AG20443 (cell line): ENCODE measurements around the gene REPIN1.

ENCODE experiments used
- DNase-seq: peaks from one replicate; pipeline ENCODE4 v3.0.0; 2012; ENCODE audit warnings: low spot score, mixed read lengths

The REPIN1 gene

DNA sequence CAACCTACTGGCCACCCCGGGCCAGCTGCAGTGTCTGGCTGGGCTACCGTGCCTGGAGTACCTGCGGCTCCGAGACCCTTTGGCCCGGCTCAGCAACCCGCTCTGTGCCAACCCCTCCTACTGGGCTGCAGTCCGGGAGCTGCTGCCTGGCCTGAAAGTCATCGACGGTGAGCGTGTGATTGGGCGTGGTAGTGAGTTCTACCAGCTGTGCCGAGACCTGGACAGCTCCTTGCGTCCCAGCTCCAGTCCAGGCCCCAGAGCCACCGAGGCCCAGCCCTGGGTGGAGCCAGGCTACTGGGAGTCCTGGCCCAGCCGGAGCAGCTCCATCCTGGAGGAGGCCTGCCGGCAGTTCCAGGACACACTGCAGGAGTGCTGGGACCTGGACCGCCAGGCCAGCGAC is 31.4 kb upstream of the REPIN1 start:
- DNase-seq = no peak

DNA sequence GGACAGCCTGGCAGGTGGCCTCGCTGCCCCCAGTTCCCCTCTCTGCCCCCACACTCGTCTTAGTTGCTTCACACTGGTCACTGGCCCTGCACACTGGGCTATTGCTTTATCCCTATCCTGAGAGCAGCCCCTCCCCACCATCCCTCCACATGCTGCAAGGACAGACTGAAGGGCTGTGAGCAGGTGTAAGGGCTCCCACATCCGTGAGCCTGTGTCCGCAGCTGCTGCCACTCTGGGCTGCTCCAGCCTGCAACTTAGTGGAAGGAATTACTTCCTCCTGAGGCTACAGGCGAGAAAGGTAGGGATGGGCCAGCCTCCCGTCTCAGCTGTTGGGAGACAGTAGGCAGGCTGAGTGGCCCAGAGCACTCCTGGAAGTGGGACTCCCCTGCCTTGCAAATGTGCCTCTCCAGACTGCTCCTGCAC is 31.0 kb upstream of the REPIN1 start:
- no peak for DNase-seq

DNA sequence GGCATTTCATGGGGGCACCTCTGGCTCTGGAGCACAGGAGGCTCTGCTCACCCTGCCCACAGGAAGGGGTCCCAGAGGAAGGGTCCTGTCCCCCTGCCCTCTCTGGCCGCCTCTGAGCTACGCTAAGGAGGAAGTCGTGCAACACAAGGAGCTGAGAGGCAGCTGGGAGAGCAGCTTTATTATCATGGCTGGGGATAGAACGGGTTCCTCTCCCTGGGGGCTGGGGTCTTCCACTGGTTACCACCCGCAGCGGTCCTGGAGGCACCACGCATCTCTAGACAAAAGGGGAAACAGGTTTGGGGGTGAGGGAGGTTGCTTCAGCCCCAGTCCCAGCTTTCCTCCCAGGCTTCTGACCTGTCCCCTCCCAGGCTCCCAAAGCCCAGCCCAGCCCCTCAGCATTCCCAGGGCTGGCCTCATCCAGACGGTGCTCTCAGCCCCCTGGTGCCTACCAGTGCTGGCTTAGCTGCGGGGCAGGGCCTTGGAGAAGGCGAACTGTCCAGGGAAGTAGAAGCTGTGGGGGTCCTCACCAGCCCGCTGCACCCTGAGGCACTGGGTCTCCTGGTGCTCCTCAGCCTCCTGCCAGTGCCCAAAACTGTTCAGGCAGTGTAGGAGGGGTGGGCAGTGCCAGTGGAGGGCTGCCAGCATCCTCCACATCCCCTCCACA is 30.3 kb upstream of the REPIN1 start:
- DNase-seq = no peak

DNA sequence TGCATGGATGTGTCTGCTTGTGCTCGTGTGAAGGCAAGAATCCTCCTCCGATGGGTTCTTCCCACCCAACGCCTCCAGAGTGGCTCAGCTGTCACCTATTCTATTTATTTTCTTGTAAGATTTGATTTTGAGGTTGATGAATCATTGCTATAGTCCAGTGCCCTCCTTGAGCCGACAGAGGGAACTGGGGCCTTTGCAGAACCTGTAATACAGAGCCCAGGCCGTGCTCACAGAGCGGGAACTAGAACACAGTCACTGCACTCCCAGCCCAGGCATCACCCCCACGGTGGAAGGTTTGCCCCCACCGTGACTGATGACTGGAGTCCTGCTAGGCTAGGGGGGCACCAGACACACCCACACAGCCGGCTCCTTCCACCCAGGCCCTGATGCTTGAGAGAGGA is 29.2 kb upstream of the REPIN1 start:
- DNase-seq = no peak

DNA sequence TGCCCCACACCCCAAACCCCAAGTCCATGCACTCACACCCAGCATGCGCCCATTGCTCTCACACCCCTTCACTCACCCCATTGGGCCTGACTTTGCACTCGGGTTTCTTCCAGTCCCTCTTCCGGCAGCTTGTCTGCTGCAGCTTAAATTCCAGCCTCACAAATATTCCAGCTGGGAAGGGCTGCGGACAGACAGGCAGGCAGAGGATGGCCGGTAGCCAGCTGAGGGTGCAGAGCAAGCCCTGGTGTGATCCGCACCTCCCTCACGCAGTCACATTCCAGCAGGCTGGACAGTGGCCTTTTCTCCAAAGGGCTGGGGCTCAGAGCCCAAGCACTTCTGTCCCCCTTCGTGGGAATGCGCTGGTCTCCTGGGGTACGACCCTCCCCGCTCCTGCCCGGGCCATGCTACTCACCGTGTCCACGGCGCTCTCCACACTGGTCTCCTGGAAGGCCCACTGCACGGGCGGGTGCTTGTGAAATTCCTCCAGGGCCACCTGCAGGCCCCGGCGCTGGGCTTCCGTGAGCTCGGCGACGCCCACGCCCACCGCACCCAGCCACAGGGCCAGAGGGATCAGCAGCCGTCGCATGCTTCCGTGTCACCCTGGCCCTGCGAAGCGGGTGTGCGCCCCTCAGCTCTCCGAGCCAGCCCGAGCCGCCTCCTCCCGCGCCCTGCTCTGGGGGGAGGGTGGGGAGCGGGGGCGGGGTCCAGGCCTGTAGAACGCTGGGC is 28.4 kb upstream of the REPIN1 start:
- DNase-seq = peak; percentile 67

DNA sequence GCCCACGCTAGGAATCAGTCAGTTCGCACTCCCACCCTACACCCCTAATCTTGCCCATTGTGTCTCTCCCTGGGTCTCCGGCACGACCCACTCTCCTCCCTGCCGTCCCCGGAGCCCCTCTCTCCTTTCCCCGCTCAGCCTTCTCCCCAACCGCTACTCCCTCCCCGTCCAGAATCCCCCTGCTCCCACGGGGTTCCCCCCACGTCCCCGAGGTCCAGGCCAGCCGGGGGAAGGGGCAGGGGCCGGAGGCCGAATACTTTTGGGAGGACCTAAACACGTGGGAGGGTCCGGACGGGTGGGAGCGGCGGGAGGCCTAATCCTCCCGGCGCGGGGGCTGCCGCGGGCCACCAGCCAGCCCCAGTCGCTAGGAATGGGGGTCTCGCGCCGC is 27.8 kb upstream of the REPIN1 start:
- no peak for DNase-seq

DNA sequence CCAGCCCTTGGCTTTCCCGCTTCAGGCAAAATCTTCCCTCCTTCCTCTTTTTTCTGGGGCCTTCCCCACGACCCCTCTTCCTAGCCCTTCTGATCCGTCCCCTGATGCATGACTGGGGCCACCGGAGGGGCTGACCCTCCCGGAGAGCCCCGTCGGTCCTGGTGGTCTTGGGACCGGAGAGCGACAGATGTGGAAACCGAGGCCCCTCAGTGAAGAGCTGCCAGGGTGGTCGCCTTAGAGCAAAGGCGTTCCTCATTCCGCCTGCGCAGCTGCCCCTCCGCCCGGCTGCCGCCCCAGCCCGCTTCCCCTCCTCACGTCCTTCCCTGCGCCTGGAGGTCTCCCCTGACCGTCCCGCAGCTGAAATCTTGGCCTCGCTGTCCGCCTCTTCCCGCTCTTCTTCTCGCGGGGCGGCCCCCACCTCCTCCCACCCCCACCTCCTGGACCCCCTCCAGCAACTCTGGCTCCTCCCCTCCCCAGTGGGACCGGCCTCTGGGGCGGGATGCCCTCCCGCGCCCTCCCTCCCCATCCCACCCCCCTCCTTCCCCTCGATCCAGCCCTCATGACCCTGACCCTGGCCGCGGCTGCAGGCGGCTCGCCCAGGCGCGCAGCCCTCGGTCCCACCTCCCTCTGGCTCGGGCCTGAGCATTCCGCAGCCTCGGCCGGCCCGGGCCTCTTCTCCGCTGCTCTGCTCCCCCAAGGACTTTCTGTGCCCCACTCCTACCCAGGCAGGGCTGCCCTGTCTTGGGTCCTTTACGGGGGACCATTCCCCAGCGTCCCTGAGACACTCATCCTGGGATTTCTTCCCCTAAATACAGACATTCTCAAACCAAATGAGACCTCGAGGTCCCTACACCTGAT is 27.1 kb upstream of the REPIN1 start, which contains the start of gene RARRES2:
Gene RARRES2, minus strand, starts transcription at position 367 of the 858 bp plus-strand sequence. CDS start 1,020 bp downstream, outside the sequence.
- DNase-seq = no peak

DNA sequence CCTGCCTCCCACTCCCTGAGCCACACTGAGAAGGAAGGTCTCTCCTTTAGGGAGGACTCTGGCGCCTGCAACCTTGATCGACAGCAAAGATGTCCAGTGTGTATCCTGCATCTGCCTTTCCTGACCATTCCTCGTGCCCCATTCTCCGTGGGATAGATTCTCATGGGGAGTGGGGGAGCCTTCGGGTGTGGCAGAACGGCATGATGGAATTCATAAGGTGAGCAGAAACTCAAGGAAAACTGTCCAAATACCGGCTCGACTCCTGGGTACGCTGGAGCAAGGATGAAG is 26.6 kb upstream of the REPIN1 start:
- DNase-seq = no peak

DNA sequence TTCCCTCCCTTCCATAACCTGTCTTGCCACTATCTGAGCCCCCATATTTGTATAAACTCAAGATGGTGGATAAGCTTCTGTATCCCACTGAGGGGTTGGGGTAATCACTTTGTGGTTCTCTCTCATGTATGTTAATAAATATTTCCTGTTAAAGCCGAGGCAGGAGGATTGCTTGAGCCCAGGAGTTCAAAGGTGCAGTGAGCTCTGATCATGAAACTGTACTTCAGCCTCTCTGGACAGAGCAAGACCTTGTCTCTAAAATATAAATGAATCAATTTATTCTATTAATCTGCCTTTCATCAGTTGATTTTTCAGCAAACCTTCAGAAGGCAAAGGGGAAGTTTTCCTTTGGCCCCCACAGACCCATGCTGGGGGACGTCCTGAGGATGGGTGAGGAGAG is 25.4 kb upstream of the REPIN1 start:
- no peak for DNase-seq

DNA sequence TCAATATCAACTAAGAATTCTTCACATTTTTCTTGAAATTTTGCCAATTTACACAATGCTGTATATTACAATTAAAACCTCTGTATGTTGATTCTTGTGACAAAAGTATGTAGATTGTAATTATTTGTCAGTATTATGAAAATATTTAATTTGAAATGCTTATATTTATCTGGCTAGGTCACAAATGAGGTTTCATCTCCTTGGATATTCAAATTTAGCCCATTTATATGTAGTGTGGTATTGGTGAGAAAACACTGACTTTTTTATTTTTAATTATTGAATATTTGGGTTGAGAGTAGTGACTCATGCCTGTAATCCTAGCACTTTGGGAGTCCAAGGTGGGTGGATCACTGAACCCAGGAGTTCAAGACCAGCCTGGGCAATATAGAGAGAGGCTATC is 24.3 kb upstream of the REPIN1 start:
- DNase-seq = no peak

DNA sequence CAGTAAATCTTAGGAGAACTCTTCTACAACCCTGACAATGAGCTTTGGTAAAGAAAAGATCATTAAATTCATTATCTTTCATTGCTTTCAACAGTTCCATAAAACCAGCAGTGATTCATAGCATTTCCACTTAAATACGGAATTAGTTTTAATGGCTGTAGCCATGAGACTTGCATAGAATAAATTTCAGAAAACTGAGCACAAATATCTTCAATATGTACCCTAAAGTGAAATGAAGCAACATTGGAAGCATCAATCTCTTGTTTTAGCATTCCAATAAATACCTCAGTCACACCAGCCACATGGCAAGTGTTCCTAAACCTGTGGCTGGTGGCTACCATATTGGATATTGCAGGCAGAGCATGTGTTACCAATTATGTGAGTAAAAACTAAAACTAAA is 23.6 kb upstream of the REPIN1 start:
- DNase-seq = no peak

DNA sequence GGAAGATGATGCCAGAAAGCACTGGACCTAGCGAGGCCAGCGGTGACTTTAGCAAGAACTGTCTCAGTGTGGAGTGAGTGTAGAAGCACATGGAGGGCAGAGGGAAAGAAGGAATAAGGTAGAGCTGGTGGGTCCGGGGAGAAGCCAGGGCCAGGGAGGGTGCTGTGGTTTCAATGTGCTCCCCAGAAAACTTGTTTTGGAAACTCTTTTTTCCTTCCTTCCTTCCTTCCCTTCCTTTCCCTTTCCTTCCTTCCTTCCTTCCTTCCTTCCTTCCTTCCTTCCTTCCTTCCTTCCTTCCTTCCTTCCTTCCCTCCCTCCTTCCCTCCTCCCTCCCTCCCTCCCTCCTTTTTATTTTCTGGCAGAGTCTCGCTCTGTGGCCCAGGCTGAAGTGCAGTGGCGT is 21.7 kb upstream of the REPIN1 start:
- no peak for DNase-seq

DNA sequence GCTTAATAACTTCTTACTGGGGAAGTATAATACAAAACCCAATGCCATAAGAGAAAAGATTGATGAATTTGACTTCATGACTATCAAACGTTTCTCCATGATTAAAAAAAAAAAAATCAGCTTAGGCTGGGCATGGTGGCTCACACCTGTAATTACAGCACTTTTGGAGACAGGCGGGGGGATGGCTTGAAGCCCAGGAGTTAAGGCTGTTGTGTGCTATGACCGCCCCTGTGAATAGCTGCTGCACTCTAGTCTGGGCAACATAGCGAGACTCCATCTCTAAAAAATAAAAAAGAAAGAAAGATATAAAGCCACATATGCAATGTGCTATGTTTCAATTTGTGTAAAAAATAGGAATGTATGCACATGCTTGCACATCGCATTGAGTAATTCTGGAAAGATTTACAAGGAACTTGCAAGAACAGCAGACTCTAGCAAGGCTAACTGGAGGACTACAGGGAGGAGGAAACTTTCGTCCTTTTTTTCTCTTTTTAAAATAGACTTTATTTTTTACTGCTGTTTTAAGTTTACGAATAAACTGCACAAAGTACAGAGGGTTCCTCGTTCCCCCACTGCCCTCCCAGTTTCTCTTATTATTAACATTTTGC is 16.9 kb upstream of the REPIN1 start:
- peak; percentile 52 for DNase-seq

DNA sequence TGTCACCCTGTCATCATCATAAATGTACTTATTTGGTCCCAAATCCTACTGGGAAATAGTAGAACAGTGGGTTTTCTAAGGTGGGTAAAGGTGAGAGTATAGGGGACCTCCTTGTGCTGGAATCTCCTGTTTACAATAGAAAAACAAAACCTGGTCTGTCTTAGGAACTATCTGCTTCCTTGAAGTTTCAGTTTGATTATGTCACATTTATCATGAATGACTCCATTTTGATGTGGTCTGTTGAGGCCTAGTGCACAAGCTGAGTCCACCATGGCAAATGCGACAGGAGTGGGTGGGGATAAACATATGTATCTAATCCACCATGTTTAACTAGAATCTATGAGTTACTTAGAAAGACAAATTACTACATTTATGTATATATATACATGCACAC is 13.0 kb upstream of the REPIN1 start:
- DNase-seq = no peak

DNA sequence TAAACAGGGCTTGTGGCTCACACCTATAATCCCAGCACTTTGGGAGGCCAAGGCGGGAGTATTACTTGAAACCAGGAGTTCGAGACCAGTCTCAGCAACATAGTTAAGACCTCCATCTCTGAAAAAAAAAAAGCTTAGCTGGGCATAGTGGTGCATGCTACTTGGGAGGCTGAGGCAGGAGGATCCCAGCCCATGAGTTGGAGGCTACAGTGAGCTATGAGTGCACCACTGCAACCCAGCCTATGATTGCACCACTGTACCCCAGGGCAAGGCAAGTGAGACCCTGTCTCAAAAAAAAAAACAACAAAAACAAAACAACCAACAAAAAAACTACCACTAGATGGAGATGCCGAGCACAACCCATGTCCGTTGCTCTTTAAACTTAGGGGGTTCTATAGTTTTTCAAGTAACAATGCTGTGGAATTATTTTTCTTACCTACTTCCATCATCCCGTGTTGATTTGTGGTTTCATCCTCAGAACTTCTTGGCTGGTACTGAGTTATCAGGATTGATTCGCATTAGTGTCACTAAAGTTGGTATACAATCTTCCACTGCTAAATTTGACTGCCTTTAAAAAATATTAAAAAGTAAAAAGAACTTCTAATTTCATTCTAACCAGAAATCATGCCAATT is 12.2 kb upstream of the REPIN1 start:
- peak; percentile 46 for DNase-seq

DNA sequence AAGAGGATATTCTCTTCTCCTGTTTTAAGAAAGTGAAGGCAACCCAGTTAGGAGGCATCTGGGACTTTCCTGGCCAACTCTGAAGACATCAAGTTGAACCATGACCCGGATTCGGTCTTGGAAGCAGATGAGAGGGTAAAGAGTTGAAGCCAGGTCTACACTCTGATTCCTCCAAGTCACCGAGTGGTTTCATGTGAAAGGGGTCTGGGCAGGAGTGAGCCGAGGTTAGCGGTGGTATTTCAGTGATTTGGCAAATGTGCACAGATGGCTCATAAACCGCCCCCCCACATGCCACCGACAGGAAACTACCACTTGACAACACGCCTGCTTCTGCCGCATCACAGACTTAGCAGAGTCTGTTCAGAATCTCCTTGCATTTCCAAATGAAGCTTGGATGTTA is 11.4 kb upstream of the REPIN1 start:
- DNase-seq = no peak

DNA sequence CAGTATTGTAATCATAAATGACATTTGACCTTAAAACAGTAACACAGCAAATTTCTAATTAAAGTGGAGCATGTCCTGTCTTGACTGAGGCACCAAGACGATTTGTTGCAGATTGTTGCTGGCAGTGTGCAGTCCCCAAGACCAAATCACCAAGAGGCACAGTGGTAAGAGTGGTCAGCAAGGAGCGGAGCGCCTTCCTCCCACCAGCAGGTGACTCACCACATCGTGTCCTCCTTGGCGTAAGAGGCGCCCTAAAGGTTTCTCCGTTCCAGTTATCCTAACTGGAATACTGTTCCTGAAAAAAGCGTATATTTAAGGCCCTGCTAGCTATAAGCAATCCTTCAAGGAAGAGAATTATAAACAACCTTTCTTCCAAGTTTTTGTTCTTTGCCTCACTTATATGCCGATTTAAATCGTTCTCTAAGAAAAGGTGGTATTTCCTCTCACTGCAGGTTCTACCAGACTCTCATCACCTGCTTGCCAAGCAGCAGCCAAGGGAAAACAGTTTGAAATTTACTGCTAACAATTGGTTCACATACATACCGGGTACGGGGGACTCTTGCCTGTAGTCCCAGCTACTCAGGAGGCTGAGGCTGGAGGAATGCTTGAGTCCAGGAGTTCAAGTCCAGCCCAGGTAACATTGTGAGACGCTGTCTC is 10.7 kb upstream of the REPIN1 start:
- DNase-seq = no peak

DNA sequence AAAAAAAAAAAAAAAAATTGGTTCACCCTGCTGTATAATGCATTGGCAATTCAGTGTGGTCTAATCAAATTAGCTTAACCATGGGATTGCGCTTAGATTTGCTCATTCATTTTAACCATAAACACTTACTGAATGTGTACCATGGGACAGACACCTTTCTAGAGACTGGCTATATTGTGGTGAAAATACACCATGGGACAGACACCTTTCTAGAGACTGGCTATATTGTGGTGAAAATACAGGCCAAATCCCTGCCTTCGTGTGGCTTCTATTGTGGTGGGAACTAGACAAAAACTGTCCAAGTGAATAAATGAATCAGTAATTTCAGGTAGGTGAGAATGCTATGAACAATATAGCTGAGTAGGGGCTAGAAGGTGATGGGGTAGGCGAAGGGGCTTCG is 10.2 kb upstream of the REPIN1 start:
- DNase-seq = no peak

DNA sequence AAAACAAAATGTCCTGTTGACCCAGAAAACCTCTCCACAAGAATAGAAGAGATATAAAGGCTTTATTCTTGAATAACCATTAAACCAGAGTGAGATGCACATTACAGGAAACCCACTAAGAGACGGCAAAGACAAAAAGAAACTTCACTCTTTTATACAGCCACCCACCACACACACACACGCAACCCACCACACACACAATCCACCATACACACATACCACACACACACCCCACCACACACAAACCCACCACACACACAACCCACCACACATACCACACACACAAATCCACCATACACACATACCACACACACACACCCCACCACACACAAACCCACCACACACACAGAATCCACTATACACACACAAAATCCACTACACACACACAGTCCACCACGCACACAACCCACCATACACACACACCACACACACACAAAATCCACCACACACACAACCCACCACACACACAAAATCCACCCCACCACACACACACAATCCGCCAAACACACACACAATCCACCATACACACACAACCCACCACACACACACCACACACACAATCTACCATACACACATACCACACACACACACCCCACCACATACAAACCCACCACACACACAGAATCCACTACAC is 9.5 kb upstream of the REPIN1 start:
- no peak for DNase-seq

DNA sequence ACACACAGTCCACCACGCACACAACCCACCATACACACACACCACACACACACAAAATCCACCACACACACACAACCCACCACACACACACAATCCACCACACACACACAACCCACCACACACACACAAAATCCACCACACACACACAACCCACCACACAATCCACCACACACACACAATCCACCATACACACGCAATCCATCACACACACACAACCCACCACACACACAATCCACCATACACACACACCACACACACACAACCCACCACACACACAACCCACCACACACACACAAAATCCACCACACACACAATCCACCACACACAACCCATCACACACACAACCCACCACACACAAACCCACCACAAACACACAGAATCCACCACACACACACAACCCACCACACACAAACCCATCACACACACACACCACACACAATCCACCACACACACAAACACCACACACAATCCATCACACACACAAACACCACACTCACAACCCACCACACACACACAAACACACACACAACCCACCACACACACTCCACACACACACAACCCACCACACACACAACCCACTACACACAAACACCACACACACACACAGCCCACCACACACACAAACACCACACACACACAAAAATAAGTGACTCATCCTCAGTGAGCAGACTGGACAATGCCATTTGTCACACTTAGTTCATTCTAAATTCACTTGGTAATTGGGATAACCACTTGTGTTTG is 8.8 kb upstream of the REPIN1 start:
- no peak for DNase-seq
